Mucosa of rectum (tissue), 2 donors: ENCODE measurements around the gene SLC28A3.

Source experiments
- H3K27ac ChIP-seq, 2 donors: one replicate each; pipeline ENCODE4 v1.7.0; 2013; ENCODE audit warnings: inconsistent platforms in 2 of 2, low read depth in 2 of 2, low read length in 2 of 2
- H3K27me3 ChIP-seq, 2 donors: one replicate each; pipeline ENCODE4 v1.7.0; 2013; ENCODE audit warnings: low read length in 2 of 2; ENCODE audit not compliant: control insufficient read depth in 2 of 2, insufficient read depth in 2 of 2
- H3K36me3 ChIP-seq, 2 donors: one replicate each; pipeline ENCODE4 v1.7.0; 2013; ENCODE audit warnings: low read length in 2 of 2; ENCODE audit not compliant: control insufficient read depth in 2 of 2, insufficient read depth in 2 of 2
- H3K4me1 ChIP-seq, 2 donors: one replicate each; pipeline ENCODE4 v1.7.0; 2013; ENCODE audit warnings: low read length in 2 of 2, mild to moderate bottlenecking in 1 of 2; ENCODE audit not compliant: control insufficient read depth in 2 of 2, insufficient read depth in 2 of 2
- H3K4me3 ChIP-seq, 2 donors: one replicate each; pipeline ENCODE4 v1.7.0; 2013; ENCODE audit warnings: low read length in 2 of 2
- H3K9ac ChIP-seq, 2 donors: one replicate each; pipeline ENCODE4 v1.7.0; 2013; ENCODE audit warnings: low read length in 2 of 2, low read depth in 1 of 2, mild to moderate bottlenecking in 1 of 2
- H3K9me3 ChIP-seq, 2 donors: one replicate each; pipeline ENCODE4 v1.7.0; 2013; ENCODE audit warnings: low read length in 2 of 2; ENCODE audit not compliant: control insufficient read depth in 2 of 2
- donor health status: healthy.
- donor health status: Normal muscosa, but diverticular disease.

The SLC28A3 gene

GRCh38 chr9:84229191-84229590, 111.4 kb downstream of the SLC28A3 start:
- H3K9ac ChIP-seq, result no peak overlapping the region
- no peak overlapping the region for H3K4me3 ChIP-seq
- H3K36me3 ChIP-seq, result no peaks in the 10 kb centered on the region
- no peak overlapping the region for H3K27ac ChIP-seq
- H3K9me3 ChIP-seq, result no peaks in the 10 kb centered on the region
- H3K27me3 ChIP-seq, result no peaks in the 10 kb centered on the region
- peaks cover 0 to 2% of the 10 kb centered on the region in 2 donors for H3K4me1 ChIP-seq

GRCh38 chr9:84228130-84228720, 112.3 kb downstream of the SLC28A3 start:
- Histone ChIP-seq H3K9ac (no peak overlapping the region), H3K36me3 (no peaks in the 10 kb centered on the region), H3K27ac (no peak overlapping the region), H3K4me3 (no peak overlapping the region), H3K27me3 (no peaks in the 10 kb centered on the region), H3K4me1 (peaks cover 0 to 2% of the 10 kb centered on the region in 2 donors), H3K9me3 (no peaks in the 10 kb centered on the region)

GRCh38 chr9:84226126-84226525, 114.4 kb downstream of the SLC28A3 start:
- Histone ChIP-seq H3K27ac (no peak overlapping the region), H3K9me3 (no peaks in the 10 kb centered on the region)

More at GRCh38 chr9:84226126-84226525, 114.4 kb downstream of the SLC28A3 start:
- H3K9ac ChIP-seq, result no peak overlapping the region
- H3K27me3 ChIP-seq, result no peaks in the 10 kb centered on the region
- H3K4me3 ChIP-seq, result no peak overlapping the region
- peaks cover 0 to 2% of the 10 kb centered on the region in 2 donors for H3K4me1 ChIP-seq
- H3K36me3 ChIP-seq, result no peaks in the 10 kb centered on the region
